ENCODE results near the gene TNPO3.

TNPO3 gene

GRCh38 chr7:129054438-129055293 lies at the start of gene TNPO3:
Gene TNPO3 (minus strand): TSS chr7:129055111. CDS start chr7:129054770, 341 bp downstream.
- peak; percentile 91 to 96 (median 94) for DNase-seq

GRCh38 chr7:129103561-129104324 lies 48.8 kb upstream of the TNPO3 start:
- DNase-seq = no peak

GRCh38 chr7:129101746-129102145 lies 46.8 kb upstream of the TNPO3 start:
- no peak for DNase-seq

DNA sequence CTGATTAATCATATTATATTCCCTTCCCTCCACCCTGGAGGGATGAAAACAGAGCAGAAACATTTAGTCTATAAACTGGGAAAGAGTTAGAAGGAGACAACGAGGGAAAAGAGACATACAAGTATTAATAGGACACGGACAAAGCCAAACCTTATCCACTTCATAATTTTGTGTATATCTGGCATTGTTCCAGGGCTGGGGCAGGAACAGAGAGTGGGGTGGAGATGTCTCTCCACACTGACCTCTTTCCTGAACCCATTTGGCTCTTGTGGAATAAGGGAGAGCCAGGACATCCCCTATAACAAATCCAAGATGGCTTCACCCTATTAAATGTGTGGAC lies 45.9 kb upstream of the TNPO3 start:
- DNase-seq = no peak

- DNase-seq = no peak
These were observed 43.6 kb upstream of the TNPO3 start for GRCh38 chr7:129098409-129099084.

DNA sequence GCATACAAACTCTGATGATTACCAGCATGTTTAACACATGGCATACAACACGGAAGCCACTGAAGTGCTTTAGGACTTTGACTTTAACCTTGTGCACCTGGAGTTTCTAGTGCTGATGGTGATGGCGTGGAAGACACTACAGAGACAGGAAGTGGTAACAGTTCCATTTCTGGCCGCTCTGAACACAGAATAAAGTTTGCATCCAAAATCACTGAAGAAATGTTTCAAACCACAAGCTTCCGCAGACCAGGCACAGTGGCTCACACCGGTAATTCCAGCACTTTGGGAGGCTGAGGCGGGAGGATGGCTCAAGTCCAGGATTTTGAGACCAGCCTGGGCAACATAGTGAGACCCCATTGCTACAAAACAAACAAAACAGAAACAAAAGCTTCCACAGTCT lies 40.3 kb upstream of the TNPO3 start:
- DNase-seq = no peak

DNA sequence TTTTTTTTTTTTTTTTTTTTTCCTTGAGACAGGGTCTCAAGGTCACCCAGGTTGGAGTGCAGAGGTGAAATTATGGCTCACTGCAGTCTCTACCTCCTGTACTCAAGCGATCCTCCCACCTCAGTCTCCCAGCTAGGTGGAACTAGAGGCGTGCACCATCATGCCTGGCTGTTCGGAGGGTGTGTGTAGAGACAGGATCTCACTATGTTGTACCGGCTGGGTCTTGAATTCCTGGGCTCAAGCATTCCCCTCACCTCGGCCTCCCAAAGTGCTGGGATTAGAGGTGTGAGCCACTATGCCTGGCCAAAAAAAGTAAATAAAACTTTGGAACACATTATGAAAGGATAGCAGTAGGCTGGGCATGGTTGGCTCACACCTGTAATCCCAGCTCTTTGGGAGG lies 39.6 kb upstream of the TNPO3 start:
- DNase-seq = no peak

- no peak for DNase-seq
These were observed 39.1 kb upstream of the TNPO3 start for GRCh38 chr7:129093867-129094456.

- DNase-seq = peak; percentile 80 to 85 (median 84)
These were observed 36.6 kb upstream of the TNPO3 start for GRCh38 chr7:129091484-129092002.

- DNase-seq = no peak
These were observed 35.5 kb upstream of the TNPO3 start for GRCh38 chr7:129090300-129090907.

DNA sequence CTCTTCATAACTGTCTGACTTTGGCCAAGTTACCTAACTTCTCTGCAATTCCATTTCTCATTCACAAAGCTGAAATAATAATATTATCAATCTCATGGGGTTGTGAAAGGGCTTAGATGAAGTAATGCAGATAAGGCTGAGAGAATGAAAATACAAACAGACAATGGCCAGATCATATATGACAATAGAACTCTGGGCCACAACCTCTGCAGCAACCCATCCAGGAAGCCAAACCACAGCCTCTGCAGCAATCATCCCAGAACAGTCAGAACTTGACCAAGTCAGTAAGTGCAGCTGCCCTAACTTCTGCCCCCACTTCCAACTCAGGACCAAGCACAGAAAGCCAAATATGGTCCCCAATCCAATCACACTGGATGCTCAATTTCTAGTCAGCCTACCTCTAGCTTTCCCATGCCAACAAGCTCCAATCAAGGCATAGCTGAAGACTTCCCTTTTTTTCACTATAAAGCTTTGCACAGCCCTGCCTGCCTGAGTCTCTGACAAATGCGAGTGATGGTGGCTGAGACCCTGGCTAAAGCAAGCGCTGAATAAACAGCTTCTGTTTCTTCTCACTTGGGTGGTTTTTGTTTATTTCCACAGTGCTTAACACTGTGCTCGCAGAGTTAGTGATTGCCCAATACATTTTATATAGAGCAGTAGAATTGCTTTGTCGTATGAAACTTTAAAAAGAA lies 34.8 kb upstream of the TNPO3 start:
- DNase-seq = peak; percentile 47 to 58 (median 49)

DNA sequence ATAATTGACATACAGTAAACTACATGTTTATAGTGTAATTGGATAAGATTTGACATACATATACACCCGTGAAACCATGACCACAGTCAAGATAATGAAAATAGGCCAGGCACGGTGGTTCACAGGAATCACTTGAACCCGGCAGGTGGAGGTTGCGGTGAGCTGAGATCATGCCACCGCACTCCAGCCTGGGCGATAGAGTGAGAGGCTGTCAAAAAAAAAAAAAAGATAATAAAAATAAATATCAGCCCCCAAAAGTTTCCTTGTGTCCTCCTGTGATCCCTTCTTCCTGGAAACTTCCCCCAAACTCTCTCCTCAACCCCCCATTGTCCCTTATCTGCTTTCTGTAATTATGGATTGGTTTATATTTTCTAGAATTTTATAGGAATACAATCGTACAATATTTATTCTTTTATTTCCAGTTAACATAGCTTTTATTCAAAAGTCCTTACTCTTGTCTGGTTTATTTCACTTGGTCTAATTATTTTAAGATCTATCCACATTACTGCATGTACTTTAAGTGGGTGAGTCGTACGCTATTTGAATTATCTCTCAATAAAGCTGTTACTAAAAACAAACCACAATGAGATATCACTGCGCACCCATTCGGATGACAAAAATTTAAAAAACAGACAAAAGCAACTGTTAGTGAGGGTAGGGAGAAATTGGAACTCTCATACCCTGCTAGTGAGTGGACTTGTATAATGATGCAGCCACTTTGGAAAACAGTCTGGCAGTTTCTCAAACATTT lies 30.1 kb upstream of the TNPO3 start:
- no peak for DNase-seq

- DNase-seq = no peak
These were observed 28.6 kb upstream of the TNPO3 start for GRCh38 chr7:129083525-129083924.

- DNase-seq = no peak
These were observed 23.5 kb upstream of the TNPO3 start for GRCh38 chr7:129078455-129078854.

GRCh38 chr7:129076886-129077285 lies 22.0 kb upstream of the TNPO3 start:
- DNase-seq = no peak

DNA sequence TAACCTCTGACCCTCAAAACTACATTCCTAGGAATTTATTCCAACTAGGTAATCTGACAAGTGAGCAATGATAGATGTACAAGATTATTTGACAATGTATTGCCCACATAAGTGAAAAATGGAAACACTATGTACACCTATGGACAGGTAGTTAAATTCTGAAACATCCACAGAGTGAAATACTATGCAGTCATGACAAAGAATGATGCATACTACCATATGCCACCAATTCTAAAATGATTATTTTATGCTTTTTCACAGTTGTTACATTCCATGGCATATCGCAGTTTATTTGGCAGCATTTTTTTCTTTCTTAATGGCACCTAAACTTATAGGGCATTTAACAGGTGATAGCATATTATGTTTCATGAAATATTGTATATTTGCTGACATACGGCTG lies 20.1 kb upstream of the TNPO3 start:
- DNase-seq = no peak

DNA sequence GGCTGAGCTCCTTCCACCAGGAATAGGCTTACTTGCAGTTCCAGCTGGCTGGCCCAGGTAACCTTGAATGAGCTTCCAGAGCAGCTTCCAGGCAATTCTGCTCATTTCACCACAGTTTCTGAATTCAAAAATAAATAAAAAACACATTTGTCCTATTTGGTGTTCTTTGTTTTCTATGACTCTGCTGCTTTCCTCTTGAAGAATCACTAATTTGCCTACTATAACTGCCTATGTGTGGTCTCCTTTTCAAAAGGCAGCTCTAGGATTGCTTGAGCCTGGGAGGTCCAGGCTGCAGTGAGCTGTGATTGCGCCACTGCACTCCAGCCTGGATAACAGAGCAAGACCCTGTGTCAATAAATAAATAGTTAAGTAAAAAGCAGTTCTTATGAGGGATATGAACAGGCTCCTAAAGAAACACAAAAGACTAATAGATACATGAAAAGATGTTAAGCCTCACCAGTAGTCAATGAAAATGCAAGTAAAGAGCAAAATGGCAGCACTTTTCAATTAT lies 19.5 kb upstream of the TNPO3 start:
- no peak for DNase-seq

- peak; percentile 35 to 59 (median 44) for DNase-seq
These were observed 18.8 kb upstream of the TNPO3 start for GRCh38 chr7:129073738-129074137.

GRCh38 chr7:129073204-129073603 lies 18.3 kb upstream of the TNPO3 start:
- DNase-seq = no peak

GRCh38 chr7:129072479-129073011 lies 17.6 kb upstream of the TNPO3 start:
- DNase-seq = peak; percentile 47 to 68 (median 57)

DNA sequence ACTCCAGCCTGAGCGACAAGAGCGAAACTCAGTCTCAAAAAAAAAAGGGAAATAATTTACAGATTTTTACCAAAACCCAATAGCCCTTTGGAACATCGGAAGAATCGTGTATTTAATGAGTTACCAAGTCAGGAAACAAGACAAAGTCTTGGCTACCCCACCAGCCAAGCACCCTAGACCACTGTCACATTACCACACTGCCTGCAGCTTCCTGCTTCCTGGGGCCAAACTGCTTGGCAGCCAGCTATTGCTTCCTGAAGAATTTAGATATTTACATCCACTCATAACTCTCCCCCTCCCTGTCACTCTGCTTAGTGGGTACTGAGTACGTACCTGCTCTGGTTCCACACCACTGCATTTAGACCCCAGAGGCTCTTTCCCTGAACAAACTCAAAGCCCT lies 14.1 kb upstream of the TNPO3 start:
- peak in 1 of 3 donors; percentile 13 for DNase-seq

Data from suppressor macrophage treated with lipopolysaccharide for 1 hour (primary cell).